ENCODE measurements around the gene PLEKHM2. TPM values are rescaled to one million over a fixed set of nuclear protein-coding genes. Genes with fewer than 3 reads are reported as not detected.

PLEKHM2 gene
- total RNA-seq, 4 donors from 2014 or later: 51.3 to 61.6 (median 55.2) TPM

DNA sequence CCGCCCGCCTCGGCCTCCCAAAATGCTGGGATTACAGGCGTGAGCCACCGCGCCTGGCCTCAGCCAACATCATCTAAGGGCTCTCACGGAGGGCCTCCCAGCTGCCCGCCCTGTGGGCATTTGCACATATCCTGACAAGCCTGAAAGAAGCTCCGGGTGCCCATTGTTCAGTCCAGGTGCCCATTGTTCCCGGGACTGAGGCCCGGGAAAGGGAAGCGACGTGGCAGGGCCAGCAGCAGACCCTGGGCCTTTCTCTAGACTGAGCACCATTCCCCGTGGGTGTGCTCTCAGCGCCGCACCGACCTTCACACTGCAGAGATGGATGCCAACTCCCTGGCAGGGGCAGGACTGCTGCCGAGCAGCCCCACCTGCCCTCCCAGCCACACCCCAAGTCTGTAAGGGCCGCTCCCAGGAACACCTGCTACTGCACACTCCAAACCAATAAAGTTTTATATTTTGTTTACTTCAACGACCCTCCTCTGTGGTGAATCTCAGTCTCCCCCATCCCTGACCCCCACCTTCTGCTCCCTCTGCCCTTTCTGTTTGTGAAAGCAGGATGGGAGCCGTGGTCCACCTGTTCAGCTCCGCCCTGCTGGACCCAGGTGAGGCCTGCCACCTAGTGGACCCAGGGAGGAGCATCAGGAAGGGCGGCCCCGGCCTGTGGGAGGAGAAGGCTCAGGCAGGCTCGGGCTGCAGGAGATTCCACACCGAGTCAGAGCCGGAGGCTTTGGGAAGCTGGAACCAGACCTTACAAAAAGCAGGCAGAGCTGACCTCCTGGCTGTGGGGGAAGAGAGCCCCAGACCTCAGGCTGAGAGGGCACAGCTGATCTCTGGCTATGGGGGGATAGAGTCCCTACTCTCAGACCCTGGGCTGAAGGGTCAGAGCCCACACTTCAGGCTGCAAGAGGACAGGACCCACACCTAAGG, 57.1 kb downstream of the PLEKHM2 start:
- no peaks in the 10 kb centered on the region for H3K36me3 ChIP-seq
- TF ChIP-seq POLR2AphosphoS5 (IDR thresholded peaks at IDR 0.05) (peak in 1 of 3 donors; percentile 38), EP300 (IDR thresholded peaks at IDR 0.05) (no peak), POLR2A (IDR thresholded peaks at IDR 0.05) (no peak)
- TF ChIP-seq, protein P1, sequence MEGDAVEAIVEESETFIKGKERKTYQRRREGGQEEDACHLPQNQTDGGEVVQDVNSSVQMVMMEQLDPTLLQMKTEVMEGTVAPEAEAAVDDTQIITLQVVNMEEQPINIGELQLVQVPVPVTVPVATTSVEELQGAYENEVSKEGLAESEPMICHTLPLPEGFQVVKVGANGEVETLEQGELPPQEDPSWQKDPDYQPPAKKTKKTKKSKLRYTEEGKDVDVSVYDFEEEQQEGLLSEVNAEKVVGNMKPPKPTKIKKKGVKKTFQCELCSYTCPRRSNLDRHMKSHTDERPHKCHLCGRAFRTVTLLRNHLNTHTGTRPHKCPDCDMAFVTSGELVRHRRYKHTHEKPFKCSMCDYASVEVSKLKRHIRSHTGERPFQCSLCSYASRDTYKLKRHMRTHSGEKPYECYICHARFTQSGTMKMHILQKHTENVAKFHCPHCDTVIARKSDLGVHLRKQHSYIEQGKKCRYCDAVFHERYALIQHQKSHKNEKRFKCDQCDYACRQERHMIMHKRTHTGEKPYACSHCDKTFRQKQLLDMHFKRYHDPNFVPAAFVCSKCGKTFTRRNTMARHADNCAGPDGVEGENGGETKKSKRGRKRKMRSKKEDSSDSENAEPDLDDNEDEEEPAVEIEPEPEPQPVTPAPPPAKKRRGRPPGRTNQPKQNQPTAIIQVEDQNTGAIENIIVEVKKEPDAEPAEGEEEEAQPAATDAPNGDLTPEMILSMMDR (IDR thresholded peaks at IDR 0.05): peak; percentile 70 to 84
- no peak overlapping the region for H3K4me3 ChIP-seq
- no peaks in the 10 kb centered on the region for H3K9me3 ChIP-seq
- no peak overlapping the region for H3K27ac ChIP-seq
- no peaks in the 10 kb centered on the region for H3K27me3 ChIP-seq
- peaks cover 23% of the 10 kb centered on the region for H3K4me1 ChIP-seq
- no peak for DNase-seq (ENCODE audit: low spot score in 2 of 2)
- WGBS: 32% methylated on average over 17 of the region's 27 CpGs

DNA sequence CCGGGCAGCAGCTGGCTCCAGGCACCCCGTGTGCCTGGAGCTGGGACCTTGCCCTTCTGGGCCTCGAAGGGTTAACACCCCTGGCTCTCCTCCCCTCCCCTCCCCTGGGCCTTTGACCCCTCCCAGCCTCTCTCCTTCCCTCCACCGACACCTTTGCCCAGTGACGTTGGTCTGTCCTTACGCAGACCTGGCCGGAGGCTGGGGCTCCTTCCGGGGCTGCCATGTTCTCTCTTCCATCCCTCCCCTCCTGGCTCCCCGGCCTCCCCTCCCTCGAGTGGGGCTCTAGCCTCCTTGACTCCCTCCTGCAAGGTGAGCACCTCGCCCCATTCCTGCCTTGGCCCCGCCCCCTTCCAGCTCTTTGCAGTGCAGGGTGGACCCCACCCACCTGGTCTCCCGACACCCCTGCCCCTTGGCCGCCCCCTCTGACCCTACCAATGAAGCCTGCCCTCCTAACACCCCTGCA, 58.2 kb downstream of the PLEKHM2 start, which contains the start of gene TMEM82:
TSS of gene TMEM82 (plus strand) at position 161 of the 463 bp plus-strand sequence. CDS start at position 222, 61 bp downstream.
- no peak for DNase-seq (ENCODE audit: low spot score in 2 of 2)
- H3K9me3 ChIP-seq: no peaks in the 10 kb centered on the region
- H3K36me3 ChIP-seq: no peaks in the 10 kb centered on the region
- no peaks in the 10 kb centered on the region for H3K27me3 ChIP-seq
- no peak within 1 kb of the TSS for H3K4me3 ChIP-seq
- no peak within 1 kb of the TSS for H3K27ac ChIP-seq
- 43% methylated on average over 12 of the region's 14 CpGs for WGBS
- peaks cover 11% of the 10 kb centered on the region for H3K4me1 ChIP-seq
- TF ChIP-seq POLR2AphosphoS5 (IDR thresholded peaks at IDR 0.05) (no peak), EP300 (IDR thresholded peaks at IDR 0.05) (no peak), POLR2A (IDR thresholded peaks at IDR 0.05) (no peak)
- TF ChIP-seq, protein P1 (IDR thresholded peaks at IDR 0.05): no peak

DNA sequence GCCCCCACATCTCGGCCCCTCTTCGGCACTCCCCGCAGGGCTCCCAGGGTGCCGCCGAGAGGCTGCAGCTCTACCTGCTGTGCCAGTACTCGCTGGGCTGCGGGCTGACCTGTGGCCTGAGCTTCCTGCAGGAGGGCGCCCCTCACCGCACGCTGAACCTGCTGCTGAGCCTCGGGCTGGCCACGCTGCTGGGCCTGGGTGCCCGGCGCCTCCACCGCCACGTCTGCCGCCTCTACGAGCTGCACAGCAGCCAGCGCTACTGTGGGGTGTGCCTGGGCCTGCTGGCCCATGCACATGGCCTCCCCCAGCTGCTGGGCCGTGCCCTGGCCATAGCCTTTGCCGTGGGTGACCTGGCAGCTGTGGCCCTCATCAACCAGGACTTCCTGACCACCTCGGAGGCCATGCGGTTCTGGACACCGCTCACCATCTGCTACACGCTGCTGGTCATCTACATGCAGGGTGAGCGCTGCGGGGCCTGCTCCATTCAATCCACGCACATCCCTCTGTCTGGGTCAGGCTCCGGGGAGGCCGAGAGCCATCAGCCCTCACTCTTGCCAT, 60.1 kb downstream of the PLEKHM2 start:
- WGBS: 71% methylated on average over 5 of the region's 30 CpGs
- H3K4me3 ChIP-seq: no peak overlapping the region
- no peaks in the 10 kb centered on the region for H3K9me3 ChIP-seq
- H3K36me3 ChIP-seq: no peaks in the 10 kb centered on the region
- no peak overlapping the region for H3K27ac ChIP-seq
- no peak for DNase-seq (ENCODE audit: low spot score in 2 of 2)
- H3K4me1 ChIP-seq: peaks cover 11% of the 10 kb centered on the region
- H3K27me3 ChIP-seq: no peaks in the 10 kb centered on the region
- TF ChIP-seq EP300 (IDR thresholded peaks at IDR 0.05) (no peak), POLR2AphosphoS5 (IDR thresholded peaks at IDR 0.05) (no peak), POLR2A (IDR thresholded peaks at IDR 0.05) (no peak)
- TF ChIP-seq, protein P1 (IDR thresholded peaks at IDR 0.05): no peak

DNA sequence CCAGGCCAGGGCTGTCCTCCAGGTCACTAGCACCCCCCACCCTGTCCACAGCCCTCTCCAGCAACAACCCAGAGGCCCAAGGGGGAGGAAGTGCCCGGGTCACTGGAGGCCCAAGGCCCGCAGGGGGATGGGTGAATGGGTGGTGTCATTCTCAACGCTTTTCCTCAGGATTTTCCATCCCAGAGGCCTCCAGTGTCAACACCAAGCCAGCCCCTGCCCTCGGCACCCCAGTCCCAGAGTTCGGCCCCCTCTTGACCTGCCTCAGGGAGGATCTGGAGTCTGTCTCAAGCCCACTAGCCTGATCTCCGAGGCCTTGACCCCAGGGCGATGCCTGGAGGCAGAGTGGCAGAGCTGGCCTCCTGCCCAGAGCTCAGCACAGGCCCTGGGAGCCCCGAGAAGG, 63.3 kb downstream of the PLEKHM2 start:
- Histone ChIP-seq H3K36me3 (no peaks in the 10 kb centered on the region), H3K4me1 (no peaks in the 10 kb centered on the region), H3K9me3 (no peaks in the 10 kb centered on the region), H3K4me3 (no peak overlapping the region), H3K27ac (no peak overlapping the region), H3K27me3 (no peaks in the 10 kb centered on the region)
- no peak for TF ChIP-seq POLR2A (IDR thresholded peaks at IDR 0.05)
- no peak for TF ChIP-seq EP300 (IDR thresholded peaks at IDR 0.05)
- TF ChIP-seq, protein P1 (IDR thresholded peaks at IDR 0.05): no peak
- no peak for TF ChIP-seq POLR2AphosphoS5 (IDR thresholded peaks at IDR 0.05)
- WGBS: no CpG with 5 or more reads among the region's 8 CpGs
- DNase-seq (ENCODE audit: low spot score in 2 of 2): no peak

DNA sequence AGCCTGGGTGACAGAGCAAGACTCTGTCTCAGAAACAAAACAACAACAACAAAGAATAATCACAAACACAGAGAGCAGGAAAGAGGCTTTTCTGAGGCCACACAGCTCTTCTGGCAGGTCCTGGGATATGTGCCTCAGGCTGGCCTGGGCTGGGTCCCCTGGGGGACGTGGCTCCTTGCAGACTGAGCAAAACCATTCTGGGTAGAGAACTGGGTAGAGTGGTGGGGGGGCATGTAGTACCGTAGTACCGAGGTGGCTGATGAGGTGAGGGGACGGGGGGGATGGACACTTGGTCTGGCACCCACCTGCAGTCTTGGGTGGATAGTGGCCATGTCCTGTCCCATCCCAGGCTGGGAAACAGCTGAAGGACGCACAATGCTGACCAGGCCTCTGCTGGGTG, 64.1 kb downstream of the PLEKHM2 start:
- Histone ChIP-seq H3K27me3 (no peaks in the 10 kb centered on the region), H3K9me3 (no peaks in the 10 kb centered on the region), H3K4me3 (no peak overlapping the region), H3K36me3 (no peaks in the 10 kb centered on the region), H3K4me1 (no peaks in the 10 kb centered on the region), H3K27ac (no peak overlapping the region)
- no peak for TF ChIP-seq EP300 (IDR thresholded peaks at IDR 0.05)
- no peak for TF ChIP-seq POLR2A (IDR thresholded peaks at IDR 0.05)
- DNase-seq (ENCODE audit: low spot score in 2 of 2): no peak
- 84% methylated on average over 5 of the region's 5 CpGs for WGBS

Data from suprapubic skin (tissue), 4 donors.